Ovary (tissue), 9 donors: Measurements from ENCODE around the gene CERT1. TPM values are rescaled to one million over a fixed set of nuclear protein-coding genes. Genes with fewer than 3 reads are reported as not detected.

Source experiments
- DNase-seq, 5 donors: peaks; one replicate each; pipeline ENCODE4 v3.0.0-alpha.2; 2019 to 2020
- H3K27ac ChIP-seq, 2 donors: fragments of 200-600 bp; one replicate each; pipeline versions ENCODE4 v1.5.1 to v1.8.0; 2019 to 2022
- H3K27me3 ChIP-seq: fragments of 200-600 bp; one replicate; pipeline ENCODE4 v1.8.0; 2022
- H3K36me3 ChIP-seq: fragments of 200-600 bp; sonication (generic); one replicate; pipeline ENCODE4 v1.5.1; 2019
- H3K4me1 ChIP-seq: one replicate; pipeline ENCODE4 v1.8.1; 2013; ENCODE audit warnings: mild to moderate bottlenecking, moderate library complexity; ENCODE audit not compliant: insufficient read depth
- H3K4me3 ChIP-seq: fragments of 200-600 bp; sonication (generic); one replicate; pipeline ENCODE4 v1.5.1; 2017
- H3K9me3 ChIP-seq, 2 donors: fragments of 200-600 bp in 1 of 2; sonication (generic) in 1 of 2; one replicate each; pipeline versions ENCODE4 v1.5.1 to v1.8.1; 2013 to 2019; ENCODE audit warnings: mild to moderate bottlenecking in 1 of 2, moderate library complexity in 1 of 2
- EP300 ChIP-seq: sonication (generic); formaldehyde crosslinking; IDR thresholded peaks from one replicate; pipeline ENCODE4 v1.6.1; 2017; ENCODE audit warnings: antibody characterized with exemption
- POLR2A ChIP-seq: fragments of 450-650 bp; IDR thresholded peaks from one replicate; pipeline ENCODE4 v1.6.1; 2017; ENCODE audit warnings: antibody characterized with exemption, mild to moderate bottlenecking, moderate library complexity
- WGBS, 3 donors: extraction: QIAGEN DNeasy Blood & Tissue Kit in 1 of 3; methylation state at CpG; one replicate each; pipeline versions ENCODE4 v1.1.5 to v1.1.7; 2013 to 2017; 5-methylcytosine and 5-hydroxymethylcytosine counted together
- intact Hi-C, 4 donors: fragments of 100-400 bp; cut with DNase I; formaldehyde crosslinking; loops; one replicate each; pipeline versions ENCODE4 v1.11.0 to v1.15.1; 2022 to 2023
- polyA plus RNA-seq, 2 donors: library from polyadenylated mRNA; stranded (reverse); fragments of 200-250 nt in 1 of 2; fragments of 350-450 nt in 1 of 2; fragmentation: Illumina TruSeq in 1 of 2; extraction: RNeasy Lipid Tissue Mini Kit (QIAGEN cat#74804) in 1 of 2; gene quantifications; one replicate each; pipeline ENCODE4 v1.2.3, GENCODE V29; 2013 to 2014
- total RNA-seq, 7 donors: library from RNA; depleted of rRNA in 2 of 7; stranded (reverse); fragments of >200 nt in 2 of 7; fragmentation: NEBNext Ultra II Directional in 3 of 7; extraction: Animal tissue kit (Norgen Biotek cat#: 25700) in 3 of 7; gene quantifications; one replicate each; pipeline versions ENCODE4 v1.1.0 to v1.2.4, GENCODE V29; 2016 to 2023
- TF ChIP-seq, protein P1 (sequence below), 3 donors: fragments of 450-650 bp in 2 of 3; fragments of 200-600 bp in 1 of 3; IDR thresholded peaks; one replicate each; pipeline versions ENCODE4 v1.5.1 to v1.8.0; 2016 to 2022; ENCODE audit warnings: antibody characterized with exemption in 3 of 3, mild to moderate bottlenecking in 1 of 3
- donor health status: DM: no; HTN: no; CAD: no; lungs with moderate emphysema.
- donor health status: DM: no; HTN: no; CAD: no.
- donor health status: Bipolar disorder and iron deficiency.
- donor health status: DM: yes; HTN: yes; CAD: no.
- donor health status: DM: no; HTN: no; CAD: no.
- donor health status: DM: yes; HTN: yes; CAD: no.

CERT1 gene
- total and polyA plus RNA-seq, 9 donors = 19.1 to 41.8 (median 35.2) TPM

DNA sequence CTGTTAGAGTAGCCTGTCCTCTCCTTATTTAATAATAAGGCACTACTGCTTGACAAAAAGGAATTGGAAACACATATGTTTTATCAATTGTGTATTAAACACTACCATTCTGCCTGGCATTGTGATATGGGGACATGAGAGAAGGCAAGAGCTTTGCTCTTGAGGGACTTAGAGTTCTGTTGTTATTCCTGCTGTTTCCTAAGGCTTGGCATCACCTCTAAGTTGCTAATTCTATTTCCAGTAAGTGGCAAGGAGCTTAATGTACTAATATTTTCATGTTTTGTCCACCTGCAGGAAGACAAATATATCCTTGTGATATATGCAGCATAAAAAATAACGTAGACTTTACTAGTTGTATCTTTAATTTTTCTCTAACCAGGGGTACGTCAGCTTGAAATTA is 161.8 kb downstream of the CERT1 start:
- H3K9me3 ChIP-seq = no peaks in the 10 kb centered on the region
- no peak for TF ChIP-seq POLR2A
- TF ChIP-seq EP300 = no peak
- TF ChIP-seq, protein P1, sequence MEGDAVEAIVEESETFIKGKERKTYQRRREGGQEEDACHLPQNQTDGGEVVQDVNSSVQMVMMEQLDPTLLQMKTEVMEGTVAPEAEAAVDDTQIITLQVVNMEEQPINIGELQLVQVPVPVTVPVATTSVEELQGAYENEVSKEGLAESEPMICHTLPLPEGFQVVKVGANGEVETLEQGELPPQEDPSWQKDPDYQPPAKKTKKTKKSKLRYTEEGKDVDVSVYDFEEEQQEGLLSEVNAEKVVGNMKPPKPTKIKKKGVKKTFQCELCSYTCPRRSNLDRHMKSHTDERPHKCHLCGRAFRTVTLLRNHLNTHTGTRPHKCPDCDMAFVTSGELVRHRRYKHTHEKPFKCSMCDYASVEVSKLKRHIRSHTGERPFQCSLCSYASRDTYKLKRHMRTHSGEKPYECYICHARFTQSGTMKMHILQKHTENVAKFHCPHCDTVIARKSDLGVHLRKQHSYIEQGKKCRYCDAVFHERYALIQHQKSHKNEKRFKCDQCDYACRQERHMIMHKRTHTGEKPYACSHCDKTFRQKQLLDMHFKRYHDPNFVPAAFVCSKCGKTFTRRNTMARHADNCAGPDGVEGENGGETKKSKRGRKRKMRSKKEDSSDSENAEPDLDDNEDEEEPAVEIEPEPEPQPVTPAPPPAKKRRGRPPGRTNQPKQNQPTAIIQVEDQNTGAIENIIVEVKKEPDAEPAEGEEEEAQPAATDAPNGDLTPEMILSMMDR (IDR thresholded peaks at IDR 0.05) = no peak
- H3K4me1 ChIP-seq = no peaks in the 10 kb centered on the region
- intact Hi-C loops = no loop called here
- H3K36me3 ChIP-seq = no peaks in the 10 kb centered on the region
- no peak for DNase-seq
- no peak overlapping the region for H3K4me3 ChIP-seq
- H3K27me3 ChIP-seq = no peaks in the 10 kb centered on the region
- no peak overlapping the region for H3K27ac ChIP-seq
- 92 to 97% (median 93%) methylated on average over 2 of the region's 2 CpGs for WGBS, 3 donors

DNA sequence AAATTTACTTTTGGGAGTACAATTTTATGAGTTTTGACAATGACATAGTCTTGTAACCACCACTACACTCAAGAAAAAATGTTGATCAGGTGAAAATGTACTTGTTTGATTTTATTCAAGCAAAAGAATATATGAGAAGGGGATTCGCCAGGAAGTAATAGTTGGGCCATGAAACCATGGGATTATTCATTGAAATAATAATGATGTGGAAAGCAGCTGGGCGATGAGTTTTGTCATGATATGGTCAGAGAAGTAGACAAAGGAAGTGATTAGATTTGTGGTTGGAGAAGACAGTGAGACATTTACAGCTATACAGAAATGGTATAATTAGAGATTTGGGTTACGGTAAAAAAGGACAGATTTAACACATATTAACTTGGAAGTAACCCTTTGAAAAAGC is 163.2 kb downstream of the CERT1 start:
- Histone ChIP-seq H3K27ac (no peak overlapping the region), H3K27me3 (no peaks in the 10 kb centered on the region), H3K4me3 (no peak overlapping the region), H3K4me1 (no peaks in the 10 kb centered on the region), H3K9me3 (no peaks in the 10 kb centered on the region), H3K36me3 (no peaks in the 10 kb centered on the region)
- DNase-seq = no peak
- intact Hi-C loops = no loop called here
- no peak for TF ChIP-seq POLR2A
- TF ChIP-seq EP300 = no peak
- TF ChIP-seq, protein P1 (IDR thresholded peaks at IDR 0.05) = no peak
- 95 to 99% (median 97%) methylated on average over 3 of the region's 3 CpGs for WGBS, 3 donors

DNA sequence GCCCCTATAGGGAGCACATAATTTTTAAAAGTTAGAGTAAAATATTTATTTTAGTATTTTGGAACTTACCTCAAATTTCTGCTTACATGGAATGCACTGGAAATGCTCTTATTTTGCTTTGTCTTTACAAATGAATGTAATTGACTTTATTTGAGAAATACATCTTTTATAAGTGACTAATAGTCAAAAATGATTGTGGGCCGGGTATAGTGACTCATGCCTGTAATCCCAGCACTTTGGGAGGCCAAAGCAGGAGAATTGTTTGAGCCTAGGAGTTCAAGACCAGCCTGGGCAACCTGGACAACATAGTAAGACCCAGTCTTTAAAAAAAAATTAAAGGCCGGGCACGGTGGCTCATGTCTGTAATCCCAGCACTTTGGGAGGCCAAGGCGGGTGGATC is 168.6 kb downstream of the CERT1 start:
- Histone ChIP-seq H3K27ac (no peak overlapping the region), H3K36me3 (no peaks in the 10 kb centered on the region), H3K27me3 (no peaks in the 10 kb centered on the region), H3K4me3 (no peak overlapping the region), H3K9me3 (no peaks in the 10 kb centered on the region), H3K4me1 (peaks cover 1% of the 10 kb centered on the region)
- 91 to 92% (median 92%) methylated on average over 4 of the region's 4 CpGs for WGBS, 3 donors
- TF ChIP-seq, protein P1 (IDR thresholded peaks at IDR 0.05) = no peak
- TF ChIP-seq EP300 (no peak), POLR2A (no peak)
- no peak for DNase-seq
- intact Hi-C loops = no loop called here

DNA sequence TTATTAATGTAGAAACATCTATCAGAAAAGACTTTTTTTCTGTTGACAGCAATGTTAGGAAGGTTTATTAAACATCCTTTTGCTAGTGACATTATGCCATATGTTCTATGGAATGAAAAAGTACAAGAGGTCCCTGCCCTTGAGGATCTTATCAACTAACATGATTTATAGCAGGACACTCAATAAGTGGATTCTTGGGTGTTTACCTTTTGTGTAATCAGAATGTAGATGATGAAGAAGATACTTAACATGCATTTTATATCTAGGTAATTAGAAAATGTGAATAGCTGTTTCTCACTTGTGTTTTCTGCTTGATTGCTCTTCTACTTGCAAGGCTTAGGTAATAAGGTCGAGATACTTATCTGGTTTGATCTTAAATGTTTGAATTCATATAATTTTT is 169.5 kb downstream of the CERT1 start:
- no peaks in the 10 kb centered on the region for H3K27me3 ChIP-seq
- DNase-seq = no peak
- TF ChIP-seq, protein P1 (IDR thresholded peaks at IDR 0.05) = no peak
- TF ChIP-seq EP300 = no peak
- TF ChIP-seq POLR2A = no peak
- H3K4me1 ChIP-seq = peaks cover 1% of the 10 kb centered on the region
- H3K9me3 ChIP-seq = no peaks in the 10 kb centered on the region
- no peak overlapping the region for H3K27ac ChIP-seq
- 82 to 86% (median 85%) methylated on average over 1 of the region's 1 CpG for WGBS, 3 donors
- no peaks in the 10 kb centered on the region for H3K36me3 ChIP-seq
- intact Hi-C loops = no loop called here
- no peak overlapping the region for H3K4me3 ChIP-seq
